HG03045 (cell line): ENCODE data around the gene RBPJL.

Source experiments
- ATAC-seq: cut with Tn5 transposase; IDR thresholded peaks from one replicate; pipeline ENCODE4 v1.9.1; 2021; ENCODE audit warnings: mild to moderate bottlenecking, moderate library complexity; ENCODE audit not compliant: unreplicated experiment

The RBPJL gene

DNA sequence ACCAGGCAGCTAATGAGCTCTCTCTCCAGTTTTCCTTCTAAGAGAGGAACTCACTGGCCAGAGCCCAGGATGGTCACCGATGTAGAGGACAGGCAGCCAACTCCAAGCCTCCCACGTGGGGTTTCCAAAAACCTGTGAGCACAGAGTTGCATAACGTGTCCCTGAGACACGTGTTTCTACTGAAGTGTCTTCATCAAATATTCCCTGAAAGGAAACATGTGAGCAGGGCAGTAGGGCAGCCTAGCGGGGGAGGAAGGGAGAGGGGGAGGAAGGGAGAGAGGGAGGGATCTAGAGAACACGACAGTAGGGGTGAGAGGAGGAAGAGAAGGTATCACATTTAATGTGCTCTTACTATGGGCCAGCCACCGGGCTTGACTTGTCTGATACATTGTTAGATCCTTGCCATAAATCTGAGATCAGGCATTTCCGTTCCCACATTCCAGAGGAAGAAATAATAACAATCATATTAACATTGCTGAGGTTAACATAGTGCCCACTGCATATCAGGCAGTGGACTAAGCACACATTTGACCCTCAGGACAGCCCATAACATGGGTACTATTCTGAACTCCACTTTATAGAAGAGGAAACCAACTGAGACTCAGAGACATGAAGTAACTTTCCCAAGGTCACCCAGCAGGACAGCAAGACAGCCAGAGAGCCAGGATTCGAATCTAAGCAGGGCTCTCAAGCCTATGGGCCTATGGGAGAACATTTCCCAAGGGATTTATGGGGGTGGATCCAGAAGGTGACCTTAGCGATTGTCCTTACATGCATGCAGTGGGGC, 51.8 kb downstream of the RBPJL start:
- no peak for ATAC-seq

- ATAC-seq, result no peak
Observed at GRCh38 chr20:45359069-45359405, 52.4 kb downstream of the RBPJL start.

DNA sequence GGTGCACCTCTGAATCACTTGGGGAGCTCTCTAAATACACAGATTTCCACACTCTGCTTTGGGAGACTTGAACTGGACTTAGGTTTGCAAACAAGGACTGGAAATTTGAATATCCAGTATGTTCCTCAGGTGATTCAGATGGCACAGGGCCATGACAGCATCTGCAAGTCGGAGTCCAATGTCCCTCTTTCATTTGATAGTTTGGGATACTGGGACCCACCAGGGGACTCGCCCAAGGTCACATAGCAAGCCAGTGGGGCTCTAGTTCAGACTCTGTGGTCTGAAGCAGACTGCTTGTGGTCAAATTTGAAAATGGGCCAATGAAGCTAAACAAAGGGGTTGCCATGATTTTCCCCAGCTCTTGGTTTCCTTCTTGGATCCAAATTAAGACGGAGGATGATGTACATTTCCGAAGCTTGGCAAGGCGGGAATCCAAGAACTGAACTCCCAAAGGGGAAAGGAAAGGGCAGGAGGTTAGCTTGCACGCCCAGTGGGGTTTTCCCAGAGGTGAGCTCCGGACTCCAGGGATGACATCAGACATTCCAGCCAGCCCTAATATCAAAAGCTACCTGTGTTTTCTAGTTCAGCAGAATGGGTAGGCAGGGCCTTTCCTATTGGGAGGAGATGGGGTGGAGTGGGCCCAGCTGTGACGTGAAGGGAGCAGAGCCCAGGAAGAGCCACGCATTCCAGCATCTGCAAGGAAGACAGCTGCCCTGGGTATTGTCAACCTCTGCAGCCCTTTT, 52.9 kb downstream of the RBPJL start:
- ATAC-seq, result no peak

DNA sequence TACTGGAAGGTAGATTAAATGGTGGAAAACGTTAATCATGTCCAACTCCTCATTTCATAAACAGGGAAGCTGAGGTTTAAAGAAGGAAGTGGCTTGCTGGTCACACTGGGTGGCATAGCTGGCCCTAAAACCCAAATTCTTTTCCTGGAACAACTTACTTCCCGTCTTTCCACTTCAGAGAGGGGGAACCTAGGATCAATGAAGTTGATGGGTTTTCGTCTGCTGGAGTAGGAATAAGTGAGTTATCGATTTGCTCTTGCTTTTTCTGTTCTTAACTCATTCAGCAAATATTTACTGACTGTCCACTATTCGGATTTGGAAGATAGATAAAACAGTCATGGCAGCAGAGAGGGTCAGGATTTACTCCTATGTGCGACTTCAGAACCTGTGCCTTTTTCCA, 55.2 kb downstream of the RBPJL start:
- no peak for ATAC-seq

DNA sequence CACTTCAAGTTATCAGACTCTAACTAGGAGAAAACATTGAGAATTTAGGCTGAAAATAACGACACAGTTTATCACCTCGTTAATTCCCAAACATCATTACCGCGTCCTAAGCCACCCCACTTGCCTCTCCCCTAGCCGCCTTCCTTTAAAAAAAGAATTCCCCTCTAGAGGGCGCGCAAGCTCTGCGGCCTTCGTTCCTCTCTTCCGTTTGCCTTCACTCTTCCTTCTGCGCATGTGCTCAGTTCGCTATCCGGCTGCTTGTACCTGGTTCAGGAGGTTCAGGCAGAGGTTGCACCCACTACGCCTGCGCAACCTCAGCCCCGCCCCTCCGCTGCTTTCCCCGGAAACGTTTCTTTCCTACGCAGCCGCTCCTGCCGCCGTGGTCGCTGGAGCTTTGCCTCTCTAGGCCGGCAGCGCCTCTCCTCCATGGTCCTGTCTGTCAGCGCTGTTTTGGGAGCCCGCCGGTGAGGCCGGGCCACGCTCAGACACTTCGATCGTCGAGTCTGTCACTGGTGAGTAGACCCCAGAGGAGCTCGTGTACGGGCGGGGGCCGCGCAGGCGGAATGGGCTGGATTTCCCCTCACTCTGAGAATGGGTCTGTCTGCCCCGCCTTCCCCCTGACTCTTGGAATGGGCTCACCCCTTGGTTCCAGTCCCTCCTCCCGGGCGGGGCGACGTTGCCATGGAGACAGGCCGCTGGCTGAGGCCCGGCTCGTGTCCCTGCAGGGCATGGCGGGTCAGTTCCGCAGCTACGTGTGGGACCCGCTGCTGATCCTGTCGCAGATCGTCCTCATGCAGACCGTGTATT, 56.4 kb downstream of the RBPJL start, which contains the start of gene SYS1:
SYS1 (plus strand) TSS at position 353 of the 807 bp plus-strand sequence; CDS start at position 729, 376 bp downstream.
- ATAC-seq, result peak; percentile 78

GRCh38 chr20:45363611-45364492, 57.2 kb downstream of the RBPJL start:
- peak; percentile 1 for ATAC-seq

DNA sequence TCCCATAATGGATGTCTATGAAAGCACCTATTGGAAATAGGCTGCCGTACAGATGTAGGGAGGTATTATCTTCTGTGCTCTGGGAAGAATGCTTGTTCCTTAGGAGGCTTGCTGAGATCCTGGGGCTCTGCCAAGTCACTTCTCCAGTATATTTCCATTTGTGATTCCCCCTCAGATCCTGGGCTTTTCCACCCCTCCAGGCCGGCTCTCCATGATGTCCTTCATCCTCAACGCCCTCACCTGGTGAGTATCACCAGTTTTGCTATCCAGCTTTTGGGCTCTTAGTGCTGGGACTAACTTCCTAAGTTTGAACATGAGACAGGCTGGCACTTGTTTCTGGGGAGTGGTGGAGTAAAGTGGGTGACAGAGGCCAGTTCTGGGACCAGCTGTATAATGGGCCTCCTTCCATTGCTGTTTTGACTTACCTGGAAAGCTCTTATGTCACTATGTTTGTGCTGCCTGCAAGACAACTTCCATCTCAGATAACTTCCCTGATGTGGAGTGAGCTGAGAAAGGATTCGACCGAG, 58.9 kb downstream of the RBPJL start:
- ATAC-seq, result no peak

GRCh38 chr20:45366192-45366591, 59.6 kb downstream of the RBPJL start:
- ATAC-seq, result no peak

DNA sequence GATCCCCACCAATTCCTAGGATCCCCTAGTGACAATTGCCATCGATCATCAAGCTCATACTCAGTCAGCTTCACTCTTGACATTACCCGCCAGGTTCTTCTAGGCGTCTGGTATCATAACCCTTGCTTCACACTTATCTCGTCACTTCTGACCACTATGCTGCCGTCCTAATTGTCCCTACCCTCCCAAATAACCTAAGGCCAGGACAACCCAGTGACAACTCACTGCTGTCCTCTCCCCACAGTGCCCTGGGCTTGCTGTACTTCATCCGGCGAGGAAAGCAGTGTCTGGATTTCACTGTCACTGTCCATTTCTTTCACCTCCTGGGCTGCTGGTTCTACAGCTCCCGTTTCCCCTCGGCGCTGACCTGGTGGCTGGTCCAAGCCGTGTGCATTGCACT, 60.0 kb downstream of the RBPJL start:
- ATAC-seq, result no peak

GRCh38 chr20:45367126-45367525, 60.5 kb downstream of the RBPJL start:
- no peak for ATAC-seq
